Stimulated activated CD8-positive, alpha-beta memory T cell treated with anti-CD3 and anti-CD28 coated beads, Interleukin-15, amount 100 ng/mL, for 4 hours (primary cell): ENCODE results near the gene SOX15.

Experiments
- DNase-seq, 2 donors: peaks; one replicate each; pipeline ENCODE4 v3.0.0-alpha.2; 2020; ENCODE audit warnings: low read depth in 2 of 2

The SOX15 gene

DNA sequence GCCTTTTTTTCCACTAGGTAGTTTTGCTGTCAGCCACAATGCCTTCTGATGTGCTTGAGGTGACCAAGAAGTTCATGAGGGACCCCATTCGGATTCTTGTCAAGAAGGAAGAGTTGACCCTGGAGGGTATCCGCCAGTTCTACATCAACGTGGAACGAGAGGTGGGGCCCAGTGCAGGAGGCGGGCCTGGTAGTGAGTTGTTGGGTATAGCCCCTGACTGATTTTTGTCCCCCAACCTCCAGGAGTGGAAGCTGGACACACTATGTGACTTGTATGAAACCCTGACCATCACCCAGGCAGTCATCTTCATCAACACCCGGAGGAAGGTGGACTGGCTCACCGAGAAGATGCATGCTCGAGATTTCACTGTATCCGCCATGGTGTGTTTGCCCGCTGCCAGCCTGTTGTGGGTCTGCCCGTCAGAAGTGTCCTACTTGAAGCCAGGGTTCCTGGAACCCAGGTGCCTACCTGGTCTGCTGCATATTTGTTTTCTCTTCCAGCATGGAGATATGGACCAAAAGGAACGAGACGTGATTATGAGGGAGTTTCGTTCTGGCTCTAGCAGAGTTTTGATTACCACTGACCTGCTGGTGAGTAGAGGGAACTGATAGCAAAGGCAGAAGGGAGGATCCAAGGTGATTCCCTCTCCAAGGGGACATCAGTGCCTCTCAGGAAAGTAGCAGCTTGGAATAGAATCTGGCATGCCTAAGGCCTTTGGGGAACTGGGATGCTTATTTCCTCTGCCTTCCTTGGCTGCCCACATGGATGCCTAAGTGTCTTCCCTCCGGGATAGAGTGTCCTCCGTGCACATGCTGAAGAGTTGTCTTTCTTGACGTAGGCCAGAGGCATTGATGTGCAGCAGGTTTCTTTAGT is 12.3 kb downstream of the SOX15 start:
- no peak for DNase-seq

DNA sequence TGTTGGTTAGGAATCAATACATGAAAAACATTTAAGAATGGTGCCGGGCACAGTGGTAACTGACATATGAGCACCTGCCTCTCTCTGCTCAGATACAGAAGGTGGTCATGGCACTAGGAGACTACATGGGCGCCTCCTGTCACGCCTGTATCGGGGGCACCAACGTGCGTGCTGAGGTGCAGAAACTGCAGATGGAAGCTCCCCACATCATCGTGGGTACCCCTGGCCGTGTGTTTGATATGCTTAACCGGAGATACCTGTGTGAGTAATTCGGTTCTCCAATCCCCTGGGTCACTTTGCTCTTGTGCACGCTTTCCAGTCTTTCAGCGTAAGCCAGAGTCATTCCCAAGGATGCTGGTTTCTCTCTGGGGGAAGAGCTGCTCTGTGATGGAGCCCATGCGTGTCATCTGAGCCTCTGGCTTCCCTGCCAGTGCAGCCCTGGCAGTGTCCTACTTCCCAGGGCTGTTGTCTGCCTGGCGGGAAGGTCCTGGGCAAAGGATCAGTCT is 13.4 kb downstream of the SOX15 start:
- no peak for DNase-seq

DNA sequence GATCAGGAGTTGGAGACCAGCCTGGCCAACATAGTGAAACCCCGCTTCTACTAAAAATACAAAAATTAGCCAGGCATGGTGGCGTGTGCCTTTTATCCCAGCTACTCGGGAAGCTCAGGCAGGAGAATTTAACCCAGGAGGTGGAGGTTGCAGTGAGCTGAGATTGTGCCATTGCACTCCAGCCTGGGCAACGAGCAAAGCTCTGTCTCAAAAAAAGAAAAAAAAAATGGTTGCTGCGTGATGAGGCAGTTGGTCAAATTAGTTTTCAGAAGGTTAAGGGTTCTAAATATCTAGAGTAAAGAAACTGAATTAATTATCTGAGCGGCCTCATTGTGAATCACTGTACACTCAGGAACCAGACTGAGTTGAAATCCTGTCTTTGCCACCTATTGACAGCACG is 13.9 kb downstream of the SOX15 start:
- DNase-seq, result no peak

DNA sequence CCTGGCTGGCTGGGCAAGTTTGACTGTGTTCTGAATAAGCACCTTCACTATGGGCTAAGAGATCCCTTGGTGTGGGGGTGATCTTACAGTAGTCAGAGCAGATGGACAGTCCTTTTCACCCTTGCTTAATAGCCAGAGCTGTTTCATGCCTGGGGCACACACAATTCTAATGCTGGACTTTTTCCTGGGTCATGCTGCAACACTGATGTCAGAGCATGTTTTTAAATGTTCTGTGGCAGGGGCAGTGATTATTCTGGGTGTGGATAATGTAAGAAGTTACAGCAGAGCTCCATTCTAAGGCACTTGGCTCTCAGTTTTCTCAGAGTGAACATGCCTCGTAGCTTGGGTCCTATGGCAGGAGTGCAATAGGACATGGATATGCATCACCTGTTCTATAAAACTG is 14.4 kb downstream of the SOX15 start:
- no peak for DNase-seq

DNA sequence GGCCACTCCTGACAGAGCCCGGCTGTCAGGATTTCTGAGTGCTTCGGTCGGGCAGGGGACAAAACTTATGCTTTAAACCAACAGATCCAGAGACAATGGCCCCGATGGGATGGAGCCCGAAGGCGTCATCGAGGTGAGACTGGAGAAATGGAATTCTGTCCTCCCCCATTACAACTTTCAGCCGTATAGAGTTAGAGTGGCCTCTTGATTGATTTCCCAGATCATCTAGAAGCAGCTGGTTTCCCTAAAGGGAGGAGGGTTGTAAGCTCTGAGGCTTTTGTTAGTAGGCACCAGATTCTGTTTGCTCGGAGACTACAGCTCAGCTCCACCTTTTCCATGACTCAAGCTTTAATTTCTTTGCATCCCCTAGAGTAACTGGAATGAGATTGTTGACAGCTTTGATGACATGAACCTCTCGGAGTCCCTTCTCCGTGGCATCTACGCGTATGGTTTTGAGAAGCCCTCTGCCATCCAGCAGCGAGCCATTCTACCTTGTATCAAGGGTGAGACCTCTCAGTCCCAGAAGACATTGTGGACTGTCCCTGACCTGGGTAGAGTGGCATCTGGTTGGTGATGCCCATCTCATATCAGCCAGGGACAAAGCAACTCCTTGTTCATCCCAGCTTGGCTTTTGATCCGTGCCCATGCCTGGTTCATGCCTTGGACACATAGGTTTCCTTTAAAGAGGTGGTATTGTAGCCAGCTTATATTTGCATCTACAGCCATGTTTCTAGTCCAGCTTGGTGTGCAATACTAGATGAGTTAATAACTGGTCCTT is 15.5 kb downstream of the SOX15 start:
- no peak for DNase-seq

DNA sequence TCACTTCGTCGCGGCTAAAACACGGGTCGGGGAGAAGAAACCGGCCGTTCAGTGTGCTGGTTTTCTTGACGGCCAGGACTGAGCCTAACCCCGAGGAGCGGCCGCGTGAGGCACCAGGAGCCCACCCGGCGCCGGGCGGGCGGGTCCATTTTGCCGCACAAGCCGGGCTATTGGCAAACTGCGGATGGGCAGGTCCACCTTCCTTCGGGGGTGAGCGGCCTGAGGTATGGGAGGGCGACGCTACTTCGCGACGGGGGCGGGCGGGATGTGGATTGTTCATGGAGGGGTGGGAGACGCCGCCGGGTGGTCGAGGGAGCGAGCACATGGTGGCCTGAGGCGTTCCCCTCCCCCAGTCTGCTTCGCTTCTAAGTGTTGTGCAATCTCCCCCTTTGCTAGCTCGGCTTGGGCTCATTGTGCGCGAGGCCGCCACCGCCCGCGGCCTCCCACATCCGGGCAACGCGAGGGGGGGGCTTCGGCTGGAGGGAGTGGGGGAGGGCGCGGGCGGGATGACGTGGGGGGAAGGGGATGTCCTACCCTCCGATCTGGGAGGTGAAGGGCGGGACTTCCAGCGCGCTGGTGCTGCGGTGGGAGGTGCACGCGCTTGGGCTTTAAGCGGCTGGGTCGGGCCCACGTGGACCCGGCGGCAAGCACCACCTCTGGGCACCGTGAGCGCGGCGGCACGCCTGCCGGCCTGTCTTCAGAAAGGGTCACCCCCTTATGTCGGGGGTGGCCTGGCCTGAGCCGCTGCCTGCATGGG is 16.4 kb downstream of the SOX15 start:
- peak; percentile 86 for DNase-seq

DNA sequence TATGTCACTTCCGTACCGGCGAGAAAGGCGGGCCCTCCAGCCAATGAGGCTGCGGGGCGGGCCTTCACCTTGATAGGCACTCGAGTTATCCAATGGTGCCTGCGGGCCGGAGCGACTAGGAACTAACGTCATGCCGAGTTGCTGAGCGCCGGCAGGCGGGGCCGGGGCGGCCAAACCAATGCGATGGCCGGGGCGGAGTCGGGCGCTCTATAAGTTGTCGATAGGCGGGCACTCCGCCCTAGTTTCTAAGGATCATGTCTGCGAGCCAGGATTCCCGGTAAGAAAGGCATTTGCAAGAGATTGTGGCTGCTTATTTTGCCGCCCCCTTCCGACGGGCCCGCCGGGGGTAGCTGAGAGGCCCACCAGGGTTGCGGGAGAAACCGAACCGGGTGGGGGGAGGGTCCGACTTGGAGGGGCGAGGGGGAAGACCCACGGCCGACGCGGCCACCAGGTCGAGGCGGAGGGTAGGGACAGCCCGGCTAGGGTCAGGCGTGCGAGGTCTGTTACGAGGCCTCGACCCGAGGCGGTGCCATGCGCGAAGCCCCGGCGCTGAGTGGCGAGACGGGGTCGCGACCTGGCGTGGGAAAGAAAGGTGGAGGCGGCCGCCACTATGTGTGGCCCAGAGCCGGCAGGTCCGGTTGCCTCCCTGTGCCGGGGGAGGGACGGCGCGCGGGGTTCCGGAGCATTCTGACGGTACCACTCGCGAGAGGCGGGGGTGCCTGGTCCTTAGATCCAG is 17.1 kb downstream of the SOX15 start:
- DNase-seq, result peak in 1 of 2 donors; percentile 99

DNA sequence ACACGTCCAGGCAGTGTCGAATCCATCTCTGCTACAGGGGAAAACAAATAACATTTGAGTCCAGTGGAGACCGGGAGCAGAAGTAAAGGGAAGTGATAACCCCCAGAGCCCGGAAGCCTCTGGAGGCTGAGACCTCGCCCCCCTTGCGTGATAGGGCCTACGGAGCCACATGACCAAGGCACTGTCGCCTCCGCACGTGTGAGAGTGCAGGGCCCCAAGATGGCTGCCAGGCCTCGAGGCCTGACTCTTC is 17.6 kb downstream of the SOX15 start:
- DNase-seq, result peak in 1 of 2 donors; percentile 99

DNA sequence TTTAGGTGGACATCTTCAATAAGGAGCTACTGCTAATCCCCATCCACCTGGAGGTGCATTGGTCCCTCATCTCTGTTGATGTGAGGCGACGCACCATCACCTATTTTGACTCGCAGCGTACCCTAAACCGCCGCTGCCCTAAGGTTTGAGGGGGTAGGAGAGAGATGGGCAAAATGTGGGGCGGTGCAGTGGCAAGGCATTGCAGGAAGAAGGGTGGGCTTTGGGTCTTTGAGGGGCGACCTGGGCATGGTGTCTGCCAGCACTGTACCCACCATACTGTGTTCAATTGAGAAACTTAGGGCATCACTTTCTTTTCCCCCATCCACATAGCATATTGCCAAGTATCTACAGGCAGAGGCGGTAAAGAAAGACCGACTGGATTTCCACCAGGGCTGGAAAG is 19.5 kb downstream of the SOX15 start:
- DNase-seq, result no peak

DNA sequence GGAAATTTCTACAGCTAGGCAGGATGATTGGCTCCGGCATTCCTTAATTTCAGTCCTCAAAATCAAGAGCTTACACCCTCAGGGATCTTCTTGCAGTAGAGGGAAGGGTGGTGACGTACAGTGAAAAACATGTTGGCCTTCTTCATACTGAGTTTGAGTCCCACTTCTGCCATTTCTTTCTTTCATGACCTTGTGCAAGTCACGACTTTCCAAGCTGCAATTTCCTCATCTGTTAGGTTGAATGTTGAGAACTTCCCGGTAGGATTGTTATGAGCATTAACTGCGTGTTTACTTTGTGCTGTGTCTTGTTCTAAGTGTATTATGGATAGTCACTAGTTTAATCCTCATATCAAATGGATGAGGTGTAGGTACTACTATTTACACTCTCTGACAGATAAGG is 20.3 kb downstream of the SOX15 start:
- no peak for DNase-seq

DNA sequence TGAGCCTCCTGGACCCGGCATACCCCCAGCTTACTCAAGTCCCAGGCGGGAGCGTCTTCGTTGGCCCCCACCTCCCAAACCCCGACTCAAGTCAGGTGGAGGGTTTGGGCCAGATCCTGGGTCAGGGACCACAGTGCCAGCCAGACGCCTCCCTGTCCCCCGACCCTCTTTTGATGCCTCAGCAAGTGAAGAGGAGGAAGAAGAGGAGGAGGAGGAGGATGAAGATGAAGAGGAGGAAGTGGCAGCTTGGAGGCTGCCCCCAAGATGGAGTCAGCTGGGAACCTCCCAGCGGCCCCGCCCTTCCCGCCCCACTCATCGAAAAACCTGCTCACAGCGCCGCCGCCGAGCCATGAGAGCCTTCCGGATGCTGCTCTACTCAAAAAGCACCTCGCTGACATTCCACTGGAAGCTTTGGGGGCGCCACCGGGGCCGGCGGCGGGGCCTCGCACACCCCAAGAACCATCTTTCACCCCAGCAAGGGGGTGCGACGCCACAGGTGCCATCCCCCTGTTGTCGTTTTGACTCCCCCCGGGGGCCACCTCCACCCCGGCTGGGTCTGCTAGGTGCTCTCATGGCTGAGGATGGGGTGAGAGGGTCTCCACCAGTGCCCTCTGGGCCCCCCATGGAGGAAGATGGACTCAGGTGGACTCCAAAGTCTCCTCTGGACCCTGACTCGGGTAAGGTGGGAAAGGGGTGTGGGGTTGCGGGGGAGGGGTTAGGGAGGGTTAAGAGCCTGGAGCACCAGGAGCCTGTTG is 26.6 kb downstream of the SOX15 start:
- DNase-seq, result no peak

DNA sequence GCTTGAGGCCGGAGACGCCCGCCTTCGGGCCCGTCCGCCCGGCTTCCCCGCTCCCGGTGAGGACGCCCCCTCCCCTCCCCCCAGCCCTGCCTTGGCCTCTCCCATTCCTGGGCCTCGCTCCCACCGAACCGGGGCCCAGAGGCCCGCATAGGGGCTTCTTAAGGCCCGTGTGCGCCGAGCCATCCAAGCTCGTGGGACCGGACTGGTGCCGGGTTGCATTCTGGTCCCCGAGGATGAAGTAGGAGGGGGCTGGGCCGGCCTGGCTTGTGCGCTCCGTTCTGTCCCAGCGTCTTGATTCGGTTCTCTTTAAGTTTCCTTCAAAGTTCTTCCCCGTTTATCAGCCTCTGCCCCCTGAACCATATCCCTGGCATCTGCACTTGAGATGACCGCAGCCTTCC is 27.7 kb downstream of the SOX15 start:
- DNase-seq, result no peak

DNA sequence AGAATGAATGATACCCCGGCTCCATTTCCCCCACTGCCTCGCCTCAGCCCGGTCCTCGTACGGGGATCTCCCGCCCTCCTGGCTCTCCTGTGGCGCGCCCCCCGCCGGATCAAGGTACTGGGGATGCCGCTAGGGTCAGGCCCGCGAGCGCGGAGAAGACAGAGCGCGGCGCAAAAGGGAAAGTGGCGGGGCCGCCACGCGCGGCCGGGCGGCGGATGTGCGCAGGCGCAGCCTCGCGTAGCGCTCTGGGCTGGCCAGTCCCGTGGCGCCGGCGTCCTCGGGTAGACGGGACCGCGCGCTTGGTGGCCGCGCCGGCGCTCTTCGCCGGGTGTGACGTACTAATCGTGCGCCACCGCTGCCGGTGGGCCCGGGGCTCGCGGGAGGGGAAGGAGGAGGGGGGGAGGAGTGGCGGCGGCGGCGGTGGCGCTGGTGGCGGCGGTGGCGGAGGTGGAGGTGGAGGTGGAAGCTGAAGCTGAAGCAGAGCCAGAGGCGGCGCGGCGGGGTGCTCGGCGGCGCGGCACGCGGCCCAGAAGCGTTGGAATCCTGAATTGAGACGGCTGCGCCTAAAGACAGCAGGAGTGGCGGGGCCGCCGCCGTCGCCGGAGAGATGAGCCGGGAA is 28.2 kb downstream of the SOX15 start, which contains the start of gene SENP3:
TSS of gene SENP3 (plus strand) at position 331 of the 619 bp plus-strand sequence. CDS start 1,158 bp downstream, outside the sequence.
- peak; percentile 75 to 86 for DNase-seq

DNA sequence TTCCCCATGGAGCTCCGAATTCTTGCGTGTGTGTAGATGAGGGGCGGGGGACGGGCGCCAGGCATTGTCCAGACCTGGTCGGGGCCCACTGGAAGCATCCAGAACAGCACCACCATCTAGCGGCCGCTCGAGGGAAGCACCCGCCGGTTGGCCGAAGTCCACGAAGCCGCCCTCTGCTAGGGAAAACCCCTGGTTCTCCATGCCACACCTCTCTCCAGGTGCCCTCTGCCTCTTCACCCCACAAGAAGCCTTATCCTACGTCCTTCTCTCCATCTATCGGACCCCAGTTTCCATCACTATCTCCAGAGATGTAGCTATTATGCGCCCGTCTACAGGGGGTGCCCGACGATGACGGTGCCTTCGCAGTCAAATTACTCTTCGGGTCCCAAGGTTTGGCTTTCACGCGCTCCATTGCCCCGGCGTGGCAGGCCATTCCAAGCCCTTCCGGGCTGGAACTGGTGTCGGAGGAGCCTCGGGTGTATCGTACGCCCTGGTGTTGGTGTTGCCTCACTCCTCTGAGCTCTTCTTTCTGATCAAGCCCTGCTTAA is 28.8 kb downstream of the SOX15 start:
- DNase-seq, result peak; percentile 65 to 74

DNA sequence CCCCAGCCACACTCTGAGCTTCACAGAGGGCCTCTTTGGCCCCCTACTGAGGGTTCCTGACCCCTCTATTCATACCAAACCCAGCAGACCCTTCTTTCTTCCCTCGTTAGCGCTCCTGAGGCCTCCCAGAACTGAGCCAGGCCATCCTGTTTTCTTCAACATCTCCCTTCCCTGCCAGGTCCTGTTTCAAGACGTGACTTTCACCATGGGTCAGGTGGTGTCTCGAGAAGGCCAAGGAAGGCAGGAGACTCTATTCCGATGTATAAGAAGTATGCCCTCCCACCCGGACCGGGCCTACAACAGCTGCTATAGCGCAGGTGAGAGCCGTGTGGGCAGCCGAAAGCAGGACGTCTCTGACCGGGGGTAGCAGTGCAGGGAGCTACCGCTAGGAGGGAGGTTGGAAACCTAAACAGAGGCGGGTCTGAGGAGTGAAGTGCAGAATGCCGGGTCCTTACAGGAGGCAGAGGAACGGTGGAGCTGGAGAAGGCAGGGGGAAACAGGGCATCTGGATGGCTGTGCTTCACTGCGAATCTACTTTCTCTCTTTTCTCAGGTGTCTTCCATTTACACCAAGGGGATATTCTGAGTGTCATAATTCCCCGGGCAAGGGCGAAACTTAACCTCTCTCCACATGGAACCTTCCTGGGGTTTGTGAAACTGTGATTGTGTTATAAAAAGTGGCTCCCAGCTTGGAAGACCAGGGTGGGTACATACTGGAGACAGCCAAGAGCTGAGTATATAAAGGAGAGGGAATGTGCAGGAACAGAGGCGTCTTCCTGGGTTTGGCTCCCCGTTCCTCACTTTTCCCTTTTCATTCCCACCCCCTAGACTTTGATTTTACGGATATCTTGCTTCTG is 29.5 kb downstream of the SOX15 start:
- no peak for DNase-seq

DNA sequence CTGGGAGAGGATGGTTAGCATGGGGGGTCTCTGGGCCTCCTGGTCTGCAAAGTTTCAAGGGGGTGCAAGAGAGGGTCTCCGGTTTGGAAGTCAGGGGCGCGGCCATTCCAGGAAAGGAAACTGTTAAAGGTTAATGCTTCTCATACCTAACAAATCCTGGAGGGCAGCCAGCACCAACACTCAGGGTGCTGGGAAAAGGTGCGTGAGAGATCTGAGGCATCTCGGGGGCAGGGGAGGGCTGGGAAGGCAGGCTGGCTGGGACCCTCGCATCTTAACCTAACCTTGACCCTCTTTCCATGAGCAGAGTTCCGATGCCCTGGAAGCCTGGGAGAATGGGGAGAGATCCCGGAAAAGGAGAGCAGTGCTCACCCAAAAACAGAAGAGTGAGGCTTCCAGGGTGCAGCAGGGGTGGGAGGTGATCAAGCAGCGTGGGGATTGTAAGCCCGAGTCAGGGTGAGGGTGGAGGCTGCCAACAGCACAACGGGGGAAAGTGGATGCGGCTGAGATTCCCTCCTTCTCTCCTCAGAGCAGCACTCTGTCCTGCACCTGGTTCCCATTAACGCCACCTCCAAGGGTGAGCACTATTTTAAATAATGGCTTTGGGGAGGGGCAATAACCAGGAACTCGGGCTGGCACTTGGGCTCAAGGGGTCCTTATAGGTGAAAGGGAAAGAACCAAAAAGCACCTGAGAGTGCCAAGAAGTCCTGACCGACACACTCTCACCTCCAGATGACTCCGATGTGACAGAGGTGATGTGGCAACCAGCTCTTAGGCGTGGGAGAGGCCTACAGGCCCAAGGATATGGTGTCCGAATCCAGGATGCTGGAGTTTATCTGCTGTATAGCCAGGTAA is 30.3 kb downstream of the SOX15 start:
- no peak for DNase-seq

DNA sequence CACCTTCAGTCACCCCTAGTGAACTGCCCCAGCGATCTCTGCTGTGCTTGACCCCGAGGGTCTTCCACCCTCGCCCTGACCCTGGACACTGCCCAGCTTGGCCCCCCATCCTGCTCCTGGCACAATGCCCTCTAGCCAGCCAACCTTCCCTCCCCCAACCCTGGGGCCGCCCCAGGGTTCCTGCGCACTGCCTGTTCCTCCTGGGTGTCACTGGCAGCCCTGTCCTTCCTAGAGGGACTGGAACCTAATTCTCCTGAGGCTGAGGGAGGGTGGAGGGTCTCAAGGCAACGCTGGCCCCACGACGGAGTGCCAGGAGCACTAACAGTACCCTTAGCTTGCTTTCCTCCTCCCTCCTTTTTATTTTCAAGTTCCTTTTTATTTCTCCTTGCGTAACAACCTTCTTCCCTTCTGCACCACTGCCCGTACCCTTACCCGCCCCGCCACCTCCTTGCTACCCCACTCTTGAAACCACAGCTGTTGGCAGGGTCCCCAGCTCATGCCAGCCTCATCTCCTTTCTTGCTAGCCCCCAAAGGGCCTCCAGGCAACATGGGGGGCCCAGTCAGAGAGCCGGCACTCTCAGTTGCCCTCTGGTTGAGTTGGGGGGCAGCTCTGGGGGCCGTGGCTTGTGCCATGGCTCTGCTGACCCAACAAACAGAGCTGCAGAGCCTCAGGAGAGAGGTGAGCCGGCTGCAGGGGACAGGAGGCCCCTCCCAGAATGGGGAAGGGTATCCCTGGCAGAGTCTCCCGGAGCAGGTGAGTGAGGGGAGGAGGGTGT is 31.2 kb downstream of the SOX15 start, which contains the start of gene TNFSF13:
TSS of gene TNFSF13 (plus strand) at position 207 of the 776 bp plus-strand sequence. CDS start at position 497, 290 bp downstream.
- DNase-seq, result no peak
